Placental pericyte (primary cell): ENCODE results near the gene AADAT. TPM values are rescaled to one million over a fixed set of nuclear protein-coding genes. Genes with fewer than 3 reads are reported as not detected.

Source experiments
- small RNA-seq: library from RNA; depleted of rRNA; stranded (forward); fragments of <200 nt; gene quantifications from one replicate; pipeline ENCODE3, GENCODE V24; 2012; ENCODE audit warnings: low replicate concordance
- total RNA-seq: library from RNA; depleted of rRNA; stranded (reverse); fragments of >200 nt; gene quantifications from 2 replicates; pipeline ENCODE4 v1.2.3, GENCODE V29; 2012

The AADAT gene
- total RNA-seq = 1.3 and 6.3 TPM in 2 replicates

DNA sequence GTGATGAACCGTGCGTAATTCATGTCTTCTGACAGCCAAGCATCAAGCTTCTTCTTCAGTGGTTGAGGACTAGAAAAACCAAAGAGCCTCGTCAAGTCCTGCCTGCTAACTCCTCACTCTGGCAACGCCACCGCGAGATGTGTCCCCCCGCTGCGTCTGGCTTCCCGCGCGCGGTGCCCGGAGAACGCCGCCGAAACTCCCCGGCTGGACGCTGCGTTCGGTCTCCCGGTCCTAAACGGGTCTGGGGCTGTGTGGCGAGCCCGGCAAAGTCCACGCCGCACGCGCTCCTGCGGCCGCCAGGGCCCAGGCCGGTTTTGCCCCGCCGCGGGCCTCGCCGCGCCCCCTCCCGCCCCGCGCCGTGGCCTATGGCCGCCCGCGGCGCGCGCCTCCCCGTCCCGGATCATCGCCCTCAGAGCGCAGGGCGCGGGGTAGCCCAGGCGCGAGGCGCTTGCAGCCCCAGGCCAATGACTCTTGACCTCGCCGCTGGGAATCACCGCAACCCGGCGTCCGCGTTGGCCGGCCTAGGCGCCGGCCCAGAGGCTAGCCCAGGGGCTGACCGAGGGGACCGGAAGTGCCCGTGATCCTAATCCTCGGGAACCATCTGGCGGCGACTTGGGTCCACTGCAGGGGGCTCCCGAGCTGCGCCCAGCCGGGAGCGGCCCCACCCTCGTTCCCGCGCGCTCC is at the start of gene AADAT:
Gene AADAT (minus strand): TSS at position 289 of the 684 bp plus-strand sequence. CDS start 266 bp downstream, at position 23.

DNA sequence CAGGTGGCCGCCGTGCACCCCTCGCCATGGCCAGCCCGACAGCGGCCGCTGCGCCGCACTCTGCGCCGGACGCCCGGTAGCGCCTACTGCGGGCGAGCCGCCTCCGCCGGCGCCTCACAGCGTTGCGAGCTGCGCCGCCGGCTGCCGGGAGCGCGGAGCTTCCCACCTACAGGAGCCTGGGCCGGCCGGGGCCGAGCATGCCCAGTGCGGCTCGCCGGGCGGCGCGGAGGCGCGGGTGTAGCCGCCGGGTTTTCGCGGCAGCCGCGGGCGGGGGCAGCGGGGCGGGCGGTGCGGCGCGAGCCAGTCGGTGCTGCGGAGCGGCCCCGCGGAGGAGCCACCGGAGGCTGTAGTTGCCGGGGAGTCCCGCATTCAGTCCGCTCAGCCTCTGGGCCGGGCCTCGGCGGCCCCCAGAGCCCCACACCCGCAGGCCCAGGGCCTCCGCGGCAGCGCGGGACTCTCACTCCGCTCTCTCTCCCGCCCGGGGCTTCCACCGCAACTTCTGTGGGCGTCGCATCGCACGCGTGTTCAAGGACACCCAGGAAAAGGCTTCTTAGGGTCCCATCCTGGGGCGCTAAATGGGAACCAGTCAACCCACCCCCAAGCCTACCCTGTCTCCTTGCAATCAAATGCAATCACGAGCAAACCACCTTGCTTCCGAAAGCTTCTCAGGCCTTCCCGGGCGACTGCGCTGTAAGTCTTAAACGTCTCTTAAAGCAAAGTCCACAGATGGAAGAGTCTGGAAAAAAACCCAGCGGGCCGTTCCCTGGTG is 63.3 kb downstream of the AADAT start, which contains the start of gene MFAP3L:
Gene MFAP3L (minus strand): TSS at position 143 of the 769 bp plus-strand sequence. CDS start 20,518 bp downstream, outside the sequence.

Small RNA genes lying within 50 kb of the gene (small RNA-seq; reads per million reads assigned to genes)
- gene APOBEC3AP1 = not detected

Other genes starting within 250 kb of the AADAT start
- 0.86 and 1.1 TPM in 2 replicates for gene MFAP3L, start 63.6 kb downstream of the AADAT start, total RNA-seq